Smooth muscle cell (in vitro differentiated cells): ENCODE results near the gene TJP2. TPM values are rescaled to one million over a fixed set of nuclear protein-coding genes. Genes with fewer than 3 reads are reported as not detected.

Experiments used
- DNase-seq: peaks from one replicate; lab custom pipeline; 2025; ENCODE audit not compliant: unreplicated experiment; lab: John Stamatoyannopoulos, UW
- H2AFZ ChIP-seq: fragments of 200-600 bp; sonication (generic); 2 replicates; pipeline ENCODE4 v1.6.0; 2016; ENCODE audit warnings: antibody characterized with exemption, low read depth, mild to moderate bottlenecking
- H3F3A ChIP-seq: fragments of 200-600 bp; sonication (generic); 2 replicates; pipeline ENCODE4 v1.6.0; 2017; ENCODE audit warnings: antibody characterized with exemption, low read depth
- H3K27ac ChIP-seq: fragments of 200-600 bp; sonication (generic); 2 replicates; pipeline ENCODE4 v1.5.1; 2016; ENCODE audit warnings: low read depth, mild to moderate bottlenecking
- H3K27me3 ChIP-seq: fragments of 200-600 bp; sonication (generic); 2 replicates; pipeline ENCODE4 v1.6.1; 2016; ENCODE audit warnings: low read depth, mild to moderate bottlenecking
- H3K36me3 ChIP-seq: fragments of 200-600 bp; sonication (generic); 2 replicates; pipeline ENCODE4 v1.5.1; 2016; ENCODE audit warnings: low read depth
- H3K4me1 ChIP-seq: fragments of 200-600 bp; sonication (generic); 2 replicates; pipeline ENCODE4 v1.5.1; 2016; ENCODE audit warnings: low read depth
- H3K4me2 ChIP-seq: fragments of 200-600 bp; sonication (generic); 2 replicates; pipeline ENCODE4 v1.6.0; 2016; ENCODE audit warnings: mild to moderate bottlenecking
- H3K4me3 ChIP-seq: fragments of 200-600 bp; sonication (generic); 2 replicates; pipeline ENCODE4 v1.5.1; 2016; ENCODE audit warnings: mild to moderate bottlenecking
- H3K79me2 ChIP-seq: fragments of 200-600 bp; sonication (generic); 2 replicates; pipeline ENCODE4 v1.6.0; 2016; ENCODE audit warnings: low read depth, mild to moderate bottlenecking
- H3K9ac ChIP-seq: fragments of 200-600 bp; sonication (generic); 2 replicates; pipeline ENCODE4 v1.6.0; 2016; ENCODE audit warnings: low read depth
- H3K9me3 ChIP-seq: fragments of 200-600 bp; sonication (generic); replicated peaks from 2 replicates; pipeline ENCODE4 v1.5.1; 2016; ENCODE audit warnings: low read depth
- H4K20me1 ChIP-seq: fragments of 200-600 bp; sonication (generic); 2 replicates; pipeline ENCODE4 v1.6.0; 2016; ENCODE audit warnings: low read depth
- WGBS: methylation state at CpG from one replicate; pipeline ENCODE4 v1.1.7; 2016; ENCODE audit warnings: low lambda C conversion rate; 5-methylcytosine and 5-hydroxymethylcytosine counted together
- polyA plus RNA-seq: library from polyadenylated mRNA; unstranded; fragments of >200 nt; fragmentation: Nextera tagmentation; extraction: Ambion mirVana; gene quantifications from 2 replicates; pipeline ENCODE4 v1.2.1, GENCODE V29; 2016
- total RNA-seq: library from RNA; depleted of rRNA; stranded (reverse); fragments of >200 nt; gene quantifications from 2 replicates; pipeline ENCODE4 v1.2.3, GENCODE V29; 2014
- TF ChIP-seq, protein P1 (sequence below): fragments of 200-600 bp; sonication (generic); IDR thresholded peaks from 2 replicates; pipeline ENCODE4 v1.5.1; 2017; ENCODE audit warnings: borderline replicate concordance, mild to moderate bottlenecking, antibody characterized with exemption; ENCODE audit not compliant: insufficient read depth, poor library complexity, severe bottlenecking

The TJP2 gene
- total and polyA plus RNA-seq, 2 experiments from 2014 or later: 14.9 to 48.4 TPM

DNA sequence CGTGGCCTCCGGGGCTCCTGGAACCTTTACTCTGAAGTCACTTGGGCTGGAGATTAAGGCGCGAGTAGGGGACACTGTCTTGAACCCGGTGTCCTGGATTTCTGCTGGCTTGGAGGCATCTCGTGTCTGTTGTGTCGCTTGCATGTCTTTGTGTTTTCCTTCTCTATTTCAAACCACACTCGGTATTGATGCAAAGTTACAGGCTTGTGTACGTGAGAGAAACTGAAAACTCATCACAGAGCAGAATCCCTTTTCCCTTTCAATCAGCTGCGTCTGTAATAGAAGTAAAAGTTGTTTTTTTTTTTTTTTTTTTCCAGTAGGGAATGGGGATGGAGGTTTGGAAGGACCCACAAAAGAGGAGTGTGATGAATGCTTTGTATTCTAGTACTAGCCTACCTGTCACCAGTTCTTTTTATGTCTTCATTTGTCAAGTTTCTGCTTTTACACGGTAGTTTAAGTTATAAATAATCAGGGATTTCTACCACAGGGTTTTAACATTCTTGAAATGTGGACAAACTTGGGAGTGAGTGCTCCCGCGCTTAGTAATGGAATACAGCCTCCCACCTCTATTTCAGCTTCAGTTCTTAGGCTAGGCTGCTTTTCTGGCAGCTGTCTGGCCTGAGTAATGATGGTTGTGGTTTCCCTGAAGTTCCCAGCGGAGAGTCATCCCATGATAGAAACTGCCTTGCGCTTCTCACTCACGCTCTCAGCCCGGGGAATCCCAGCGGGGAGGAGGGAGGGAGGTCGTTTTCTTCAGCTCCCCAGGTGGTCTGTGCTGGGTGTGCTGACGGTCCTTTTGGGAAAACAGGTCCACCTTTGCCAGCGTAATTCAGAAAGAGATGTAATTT, 763 bp downstream of the TJP2 start:
- peaks cover 15% of the 10 kb centered on the region for H3K4me1 ChIP-seq
- H3K79me2 ChIP-seq: peaks cover 23% of the 10 kb centered on the region
- TF ChIP-seq, protein P1, sequence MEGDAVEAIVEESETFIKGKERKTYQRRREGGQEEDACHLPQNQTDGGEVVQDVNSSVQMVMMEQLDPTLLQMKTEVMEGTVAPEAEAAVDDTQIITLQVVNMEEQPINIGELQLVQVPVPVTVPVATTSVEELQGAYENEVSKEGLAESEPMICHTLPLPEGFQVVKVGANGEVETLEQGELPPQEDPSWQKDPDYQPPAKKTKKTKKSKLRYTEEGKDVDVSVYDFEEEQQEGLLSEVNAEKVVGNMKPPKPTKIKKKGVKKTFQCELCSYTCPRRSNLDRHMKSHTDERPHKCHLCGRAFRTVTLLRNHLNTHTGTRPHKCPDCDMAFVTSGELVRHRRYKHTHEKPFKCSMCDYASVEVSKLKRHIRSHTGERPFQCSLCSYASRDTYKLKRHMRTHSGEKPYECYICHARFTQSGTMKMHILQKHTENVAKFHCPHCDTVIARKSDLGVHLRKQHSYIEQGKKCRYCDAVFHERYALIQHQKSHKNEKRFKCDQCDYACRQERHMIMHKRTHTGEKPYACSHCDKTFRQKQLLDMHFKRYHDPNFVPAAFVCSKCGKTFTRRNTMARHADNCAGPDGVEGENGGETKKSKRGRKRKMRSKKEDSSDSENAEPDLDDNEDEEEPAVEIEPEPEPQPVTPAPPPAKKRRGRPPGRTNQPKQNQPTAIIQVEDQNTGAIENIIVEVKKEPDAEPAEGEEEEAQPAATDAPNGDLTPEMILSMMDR: no peak
- H3K4me2 ChIP-seq: peak overlapping the region; percentile 83
- peaks cover 26% of the 10 kb centered on the region for H3F3A ChIP-seq
- DNase-seq: peak; percentile 50
- no peaks in the 10 kb centered on the region for H3K27me3 ChIP-seq
- no peaks in the 10 kb centered on the region for H3K9me3 ChIP-seq
- peak overlapping the region; percentile 98 for H3K27ac ChIP-seq
- peak overlapping the region; percentile 91 for H3K9ac ChIP-seq
- H3K36me3 ChIP-seq: no peaks in the 10 kb centered on the region
- WGBS: 3% methylated on average over 21 of the region's 21 CpGs
- no peaks in the 10 kb centered on the region for H4K20me1 ChIP-seq
- H2AFZ ChIP-seq: no peak overlapping the region
- peak overlapping the region; percentile 58 for H3K4me3 ChIP-seq

DNA sequence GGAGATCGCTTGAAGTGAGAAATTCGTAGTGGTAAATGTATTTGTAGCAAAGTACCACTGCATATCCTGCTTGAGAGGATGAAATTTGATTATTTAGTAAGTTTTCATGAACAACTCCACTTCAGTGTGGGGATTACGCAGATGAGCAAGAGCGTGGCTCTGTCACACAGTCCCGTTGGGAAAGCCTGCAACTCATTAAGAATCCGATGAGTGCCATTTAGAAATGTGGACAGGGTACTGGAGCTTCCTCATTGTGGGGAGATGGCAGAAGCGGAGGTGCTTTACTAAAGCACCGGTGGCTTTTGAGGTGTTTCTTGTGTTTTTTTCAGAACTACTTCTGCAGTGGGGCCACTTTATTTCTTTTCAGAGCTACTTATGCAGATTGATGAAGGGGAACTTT, 1.4 kb downstream of the TJP2 start:
- Histone ChIP-seq H3K4me2 (peak overlapping the region; percentile 83), H4K20me1 (no peaks in the 10 kb centered on the region), H3K4me3 (peak overlapping the region; percentile 58), H3K27ac (peak overlapping the region; percentile 98), H3F3A (peaks cover 26% of the 10 kb centered on the region), H3K36me3 (no peaks in the 10 kb centered on the region), H2AFZ (no peak overlapping the region), H3K9ac (peak overlapping the region; percentile 91), H3K27me3 (no peaks in the 10 kb centered on the region), H3K4me1 (peaks cover 19% of the 10 kb centered on the region), H3K9me3 (no peaks in the 10 kb centered on the region), H3K79me2 (peaks cover 23% of the 10 kb centered on the region)
- 28% methylated on average over 8 of the region's 8 CpGs for WGBS
- TF ChIP-seq, protein P1: no peak
- DNase-seq: no peak

GRCh38 chr9:69176471-69177171, 2.5 kb downstream of the TJP2 start:
- Histone ChIP-seq H3K79me2 (peaks cover 23% of the 10 kb centered on the region), H4K20me1 (no peaks in the 10 kb centered on the region), H2AFZ (no peak overlapping the region), H3F3A (peaks cover 30% of the 10 kb centered on the region), H3K4me1 (peaks cover 24% of the 10 kb centered on the region), H3K27ac (peak overlapping the region; percentile 98), H3K36me3 (no peaks in the 10 kb centered on the region), H3K9ac (peak overlapping the region; percentile 91), H3K9me3 (no peaks in the 10 kb centered on the region), H3K27me3 (no peaks in the 10 kb centered on the region), H3K4me2 (peak overlapping the region; percentile 83), H3K4me3 (peak overlapping the region; percentile 58)
- 81% methylated on average over 9 of the region's 9 CpGs for WGBS
- TF ChIP-seq, protein P1: no peak
- DNase-seq: no peak
